GM19463 (cell line): Measurements from ENCODE around the gene RIPOR3.
"Not testable (repeated sequence)": the region's sequence is repeated elsewhere in the genome, so short reads cannot be mapped to it uniquely, and the experiment has no call there.

Experiments
- ATAC-seq: cut with Tn5 transposase; IDR thresholded peaks from one replicate; pipeline ENCODE4 v1.9.1; 2021; ENCODE audit warnings: mild to moderate bottlenecking, moderate library complexity; ENCODE audit not compliant: unreplicated experiment

Gene RIPOR3

DNA sequence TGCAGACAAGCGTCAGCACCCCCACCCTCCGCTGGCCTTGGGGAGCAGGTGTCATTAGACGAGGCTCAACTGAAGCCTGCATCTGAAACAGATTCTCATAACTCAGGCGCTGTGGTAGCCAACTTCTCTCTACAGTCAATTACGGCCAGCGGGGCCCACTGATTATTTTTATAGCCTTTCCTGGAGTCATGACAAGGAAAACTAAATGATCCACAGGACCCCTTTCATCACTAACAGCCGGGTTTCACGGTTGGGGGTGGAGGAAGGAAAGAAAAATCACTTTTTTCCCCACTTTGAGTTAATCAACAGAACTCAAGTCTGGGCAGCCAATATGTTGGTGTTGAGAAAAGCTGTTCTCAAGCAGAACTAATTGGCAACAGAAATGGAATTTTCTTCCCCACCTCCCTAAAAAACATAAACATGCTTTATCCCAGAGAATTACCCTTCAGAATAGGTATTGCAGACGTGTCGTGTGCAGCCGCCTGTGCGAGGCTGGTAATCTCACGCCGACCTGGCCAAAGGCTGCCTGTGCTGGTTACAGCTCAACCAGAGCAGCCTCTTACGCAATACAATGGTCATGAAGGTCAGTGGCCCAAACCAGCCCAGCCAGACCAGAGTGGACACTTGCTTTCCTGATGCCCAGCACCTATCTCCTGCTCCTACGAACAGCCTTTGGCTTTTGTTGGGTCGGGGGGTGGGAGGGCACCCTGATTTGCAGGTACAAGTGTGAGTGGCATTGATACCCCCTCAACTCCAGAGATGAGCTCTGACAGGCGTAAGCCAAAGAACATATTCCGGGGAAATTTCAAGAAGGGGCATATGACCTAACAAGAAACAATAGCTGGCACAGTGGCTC is 11.0 kb downstream of the RIPOR3 start:
- no peak for ATAC-seq

DNA sequence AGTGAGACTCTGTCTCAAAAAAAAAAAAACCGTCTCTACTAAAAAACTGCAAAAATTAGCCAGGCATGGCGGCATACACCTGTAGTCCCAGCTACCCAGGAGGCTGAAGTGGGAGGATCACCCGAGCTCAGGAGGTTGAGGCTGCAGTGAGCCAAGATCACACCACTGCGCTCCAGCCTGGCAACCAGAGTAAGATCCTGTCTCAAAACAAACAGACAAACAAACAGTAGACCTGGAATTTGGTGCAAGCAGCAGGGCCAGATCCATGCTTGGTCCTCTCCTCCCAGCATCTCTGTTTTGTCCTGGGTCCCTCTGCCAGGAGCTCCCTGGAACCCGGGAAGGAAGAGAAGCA is 11.6 kb downstream of the RIPOR3 start:
- no peak for ATAC-seq

DNA sequence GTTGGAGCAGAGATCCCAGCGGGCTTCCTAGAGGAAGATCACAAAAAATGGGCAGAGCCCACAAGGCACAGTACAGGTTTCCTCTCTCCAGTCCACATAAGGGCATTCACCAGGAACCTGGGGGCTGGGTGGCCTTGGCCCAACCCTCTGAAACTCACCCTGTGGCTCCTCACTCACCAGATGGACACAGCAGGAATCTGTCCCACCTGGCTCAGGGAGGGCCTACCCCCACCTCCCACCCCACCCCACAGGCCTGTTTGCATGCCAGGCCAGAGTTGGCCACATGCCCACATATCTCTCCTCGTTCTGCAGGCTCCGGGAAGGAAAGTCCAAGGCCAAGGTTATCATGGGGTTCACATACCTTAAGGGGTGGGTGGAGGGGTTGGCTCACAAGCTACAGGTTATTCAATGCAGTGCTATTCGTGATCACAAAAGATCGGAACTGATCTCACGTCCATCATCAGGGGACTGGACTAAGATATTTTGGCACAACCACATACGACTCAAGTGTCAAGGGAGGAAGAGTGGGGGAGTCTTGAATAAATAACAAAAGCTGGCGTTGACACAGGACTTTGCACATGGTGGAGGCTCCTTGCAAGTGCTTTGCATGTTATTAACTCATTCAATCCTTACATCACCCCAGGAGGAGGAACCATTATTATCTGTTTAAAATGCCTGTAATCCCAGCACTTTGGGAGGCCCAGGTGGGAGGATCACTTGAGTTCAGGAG is 13.0 kb downstream of the RIPOR3 start:
- ATAC-seq: no peak

DNA sequence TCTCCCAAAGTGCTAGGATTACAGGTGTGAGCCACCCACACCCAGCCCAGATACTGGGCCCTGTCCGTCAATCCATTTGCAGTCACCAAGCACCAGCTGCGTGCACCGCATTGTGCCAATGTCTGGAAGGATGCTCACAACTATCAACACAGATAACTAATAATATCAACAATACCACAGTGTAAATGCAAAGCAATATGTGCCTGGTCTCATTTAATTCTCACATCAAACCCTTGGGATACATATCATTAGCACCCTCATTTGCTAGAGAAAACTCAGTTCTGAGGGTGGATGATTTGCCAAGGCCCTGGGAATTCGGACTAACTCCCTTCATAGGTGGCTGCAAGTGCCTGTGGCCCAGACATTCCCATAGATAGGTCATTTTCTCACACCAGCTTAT is 14.5 kb downstream of the RIPOR3 start:
- ATAC-seq: no peak

DNA sequence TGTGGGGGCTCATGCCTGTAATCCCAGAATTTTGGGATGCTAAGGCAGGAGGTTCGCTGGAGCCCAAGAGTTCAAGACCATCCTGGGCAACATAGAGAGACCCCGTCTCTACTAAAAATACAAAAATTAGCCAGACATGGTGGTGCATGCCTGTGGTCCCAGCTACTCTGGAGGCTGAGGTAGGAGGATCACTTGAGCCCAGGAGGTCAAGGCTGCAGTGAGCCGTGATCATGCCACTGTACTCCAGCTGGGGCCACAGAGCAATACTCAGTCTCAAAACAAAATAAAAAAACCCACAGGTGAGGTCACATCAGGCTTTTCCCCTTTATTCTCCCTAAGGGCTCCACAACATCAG is 15.0 kb downstream of the RIPOR3 start:
- not testable (repeated sequence) for ATAC-seq

DNA sequence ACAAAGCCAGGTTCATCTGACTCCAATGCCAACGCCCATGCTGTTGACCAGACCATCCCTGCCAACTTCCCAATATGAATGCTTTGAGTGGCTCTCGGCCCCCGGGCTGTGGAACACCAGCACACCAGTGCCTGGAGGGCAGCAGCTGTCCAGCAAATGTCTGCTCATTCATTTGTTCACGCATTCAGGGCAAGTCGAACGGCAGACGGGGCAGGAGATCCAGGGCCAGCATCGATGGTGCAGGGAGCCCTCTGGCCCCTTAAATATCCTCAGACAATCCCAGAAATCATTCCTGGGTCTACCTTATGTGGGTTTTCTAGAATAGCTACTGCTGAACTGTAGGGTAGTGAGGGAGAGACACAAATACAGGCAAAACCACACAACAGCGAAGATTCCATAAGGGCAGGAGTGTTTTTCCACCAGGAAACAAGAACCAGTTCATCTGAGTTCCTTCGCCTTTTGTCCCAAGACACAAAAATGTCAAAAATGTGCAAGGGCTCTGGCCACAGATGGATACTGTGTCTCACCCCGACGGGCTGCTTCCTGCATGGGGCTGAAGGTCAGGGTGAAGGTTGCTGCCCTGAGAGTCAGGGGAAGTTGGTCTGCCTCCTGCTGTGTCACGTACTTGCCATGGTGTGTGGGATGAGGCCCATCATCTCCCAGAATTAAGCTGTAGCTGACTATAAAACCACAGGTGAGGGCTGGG is 15.5 kb downstream of the RIPOR3 start:
- ATAC-seq: no peak

DNA sequence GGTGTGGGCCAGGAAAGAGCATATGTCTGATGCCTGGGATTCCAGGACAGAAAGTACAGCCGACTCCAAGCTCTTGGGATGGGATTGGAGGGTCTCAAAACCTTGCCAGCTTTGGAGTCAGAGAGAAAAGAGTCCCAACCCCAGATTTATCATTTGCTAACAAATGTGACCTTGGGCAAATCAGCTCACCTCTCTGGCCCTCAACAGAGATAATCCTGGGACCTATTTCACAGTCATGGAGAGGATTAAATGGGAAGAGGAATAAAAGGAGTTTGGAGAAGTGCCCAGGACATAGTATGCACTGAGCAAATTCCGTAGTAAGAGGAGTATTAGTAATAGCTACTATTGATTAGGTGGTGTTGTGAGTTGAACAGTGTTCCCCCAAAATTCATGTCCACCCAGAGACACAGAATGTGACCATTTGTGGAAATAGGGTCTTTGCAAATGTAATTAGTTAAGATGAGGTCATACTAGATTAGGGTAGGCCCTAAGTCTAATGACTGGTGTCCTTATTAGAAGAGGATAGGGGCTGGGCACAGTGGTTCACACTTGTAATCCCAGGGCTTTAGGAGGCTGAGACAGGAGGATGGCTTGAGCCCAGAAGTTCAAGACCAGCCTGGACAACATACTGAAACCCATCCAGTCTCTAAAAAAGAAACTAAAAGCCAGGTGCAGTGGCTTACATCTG is 17.1 kb downstream of the RIPOR3 start:
- ATAC-seq: no peak

DNA sequence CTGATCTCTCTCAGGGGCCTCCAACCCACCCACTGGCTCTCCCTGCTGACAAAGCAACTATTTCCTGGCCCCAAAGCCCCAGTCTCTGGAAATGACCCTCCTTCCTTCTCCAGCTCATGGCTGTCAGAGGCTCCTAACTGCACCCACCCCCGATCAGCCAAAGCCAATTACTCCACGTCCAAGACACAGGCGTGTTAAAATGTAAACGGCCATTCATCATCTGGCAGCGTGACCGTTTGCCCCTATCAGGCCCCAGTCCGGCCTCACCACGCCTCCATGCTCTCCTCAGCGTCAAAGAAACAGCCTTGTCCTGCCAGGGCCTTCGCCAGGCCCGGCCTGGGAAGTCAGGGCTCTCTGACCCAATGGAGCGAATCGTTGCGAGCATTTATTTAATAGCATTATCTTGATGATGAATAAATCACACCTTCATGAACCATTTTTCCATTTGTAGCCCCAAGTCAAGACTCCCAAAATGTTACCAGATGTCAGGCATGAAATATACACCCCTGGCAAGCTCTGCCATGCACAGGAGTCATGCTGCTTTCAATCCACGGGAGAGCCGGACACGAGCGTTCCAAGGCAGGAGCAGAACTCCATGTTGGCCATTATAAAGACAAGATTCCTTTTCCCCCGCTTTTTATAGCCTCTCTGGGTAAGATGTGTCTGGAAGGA is 17.7 kb downstream of the RIPOR3 start:
- no peak for ATAC-seq

DNA sequence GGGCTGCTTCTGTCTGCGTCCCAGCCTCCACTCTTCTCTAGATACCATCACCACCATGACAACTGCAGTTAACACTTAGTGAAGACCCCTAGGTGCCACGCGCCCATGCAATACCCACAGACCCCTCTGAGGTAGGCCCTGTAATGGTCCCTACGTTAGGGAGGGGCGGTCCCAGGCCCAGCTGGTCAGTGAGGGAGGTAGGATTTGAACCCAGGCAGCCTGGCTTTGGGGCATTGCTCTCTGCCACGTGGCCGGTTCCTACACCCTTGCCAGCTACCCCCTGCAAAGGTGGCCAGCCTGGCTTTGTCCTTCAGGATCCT is 18.2 kb downstream of the RIPOR3 start:
- no peak for ATAC-seq

DNA sequence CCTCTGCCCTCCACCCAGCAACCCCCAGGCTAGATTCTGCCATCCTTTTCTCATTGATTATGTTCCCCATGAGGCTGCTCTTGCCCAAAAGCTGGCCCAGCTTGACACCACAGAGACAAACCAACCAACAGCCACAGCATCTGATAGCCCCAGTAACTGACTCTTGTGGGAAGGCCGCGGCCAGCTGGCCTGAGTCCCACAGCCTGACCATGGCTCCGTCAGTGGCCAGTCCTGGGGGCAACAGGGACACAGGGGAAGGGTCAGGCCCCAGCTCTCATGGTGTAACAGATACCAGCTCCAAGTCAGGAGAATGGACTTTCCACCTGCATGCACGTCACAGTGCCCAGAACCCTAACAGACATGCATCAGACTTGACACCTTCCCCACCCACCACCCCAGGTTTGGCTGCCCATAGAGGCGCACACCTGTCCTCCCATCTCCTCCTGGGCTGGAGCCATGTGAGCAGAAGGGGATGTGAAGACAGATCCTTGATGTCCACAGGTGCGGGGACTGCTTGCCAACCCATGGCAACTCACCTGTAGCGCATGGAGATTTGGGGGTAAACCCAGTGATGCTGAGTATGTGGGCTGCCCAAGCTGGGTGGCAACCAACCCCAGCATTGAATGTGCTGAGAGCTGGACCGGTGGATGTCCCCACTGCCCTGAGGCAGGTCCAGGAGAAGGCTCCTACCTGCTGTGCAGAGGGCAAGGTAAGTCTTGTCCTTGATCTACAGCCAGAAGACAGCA is 18.8 kb downstream of the RIPOR3 start:
- ATAC-seq: no peak

DNA sequence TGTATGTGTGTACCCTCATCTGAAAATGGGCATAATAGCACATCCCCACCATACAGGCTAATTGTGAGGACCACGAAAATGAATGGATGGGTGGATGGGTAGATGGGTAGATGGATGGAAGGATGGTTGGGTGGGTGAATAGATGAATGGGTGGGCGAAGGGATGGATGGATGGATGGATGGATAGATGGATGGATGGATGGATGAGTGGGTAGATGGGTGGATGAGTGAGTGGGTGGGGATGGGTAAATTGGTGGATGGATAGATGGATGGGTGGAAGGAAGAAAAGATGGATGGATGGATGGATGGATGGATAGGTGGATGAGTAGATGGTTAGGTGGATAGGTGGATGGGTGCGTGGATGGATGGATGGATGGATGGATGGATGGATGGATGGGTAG is 19.7 kb downstream of the RIPOR3 start:
- no peak for ATAC-seq

DNA sequence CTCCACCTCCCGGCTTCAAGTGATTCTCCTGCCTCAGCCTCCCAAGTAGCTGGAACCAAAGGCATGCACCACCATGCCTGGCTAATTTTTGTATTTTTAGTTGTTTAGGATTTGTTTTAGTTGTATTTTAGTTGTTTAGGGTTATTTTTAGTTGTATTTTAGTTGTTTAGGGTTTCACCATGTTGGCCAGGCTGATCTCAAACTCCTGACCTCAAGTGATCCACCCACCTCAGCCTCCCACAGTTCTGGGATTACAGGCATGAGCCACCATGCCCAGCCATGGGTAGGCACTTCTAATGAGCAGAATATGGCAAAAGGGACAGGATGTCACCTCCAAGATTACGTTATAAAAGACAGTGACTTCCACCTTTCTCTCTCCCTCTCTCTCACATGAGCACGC is 20.3 kb downstream of the RIPOR3 start:
- ATAC-seq: not testable (repeated sequence)

DNA sequence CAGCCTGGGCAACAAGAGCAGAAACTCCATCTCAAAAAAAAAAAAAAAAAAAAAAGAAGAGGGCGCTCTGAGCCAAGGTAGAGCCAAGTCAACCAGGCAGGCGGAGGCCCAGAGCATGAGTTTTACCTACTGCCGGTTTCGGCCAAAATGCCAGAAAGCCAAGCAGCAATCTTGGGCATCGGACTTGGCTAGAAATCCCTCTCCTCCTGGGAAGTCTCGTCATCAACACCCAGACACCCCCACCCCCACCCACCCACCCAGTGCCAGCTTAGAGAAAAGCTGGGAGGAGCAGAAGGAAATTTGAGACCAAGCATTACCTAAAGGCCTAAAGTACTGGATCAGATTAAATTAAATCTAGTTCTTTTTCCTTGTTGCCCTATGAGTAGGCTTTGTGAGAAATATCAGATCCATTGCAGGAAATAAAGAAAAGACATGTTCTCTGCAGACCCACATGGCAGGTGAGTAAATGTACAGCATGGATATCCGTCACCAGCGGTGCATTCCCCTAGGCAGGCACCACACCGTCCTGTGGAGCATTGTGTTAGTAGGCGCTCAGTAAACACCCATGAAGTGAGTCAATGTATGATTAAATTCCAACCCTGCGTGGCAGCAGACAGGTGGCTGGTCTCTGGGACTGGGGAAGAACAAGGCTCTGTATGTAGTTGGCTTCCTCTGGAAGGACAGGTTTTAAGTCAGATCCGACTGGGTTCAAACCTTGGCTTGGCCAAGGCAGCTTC is 21.0 kb downstream of the RIPOR3 start:
- ATAC-seq: no peak

DNA sequence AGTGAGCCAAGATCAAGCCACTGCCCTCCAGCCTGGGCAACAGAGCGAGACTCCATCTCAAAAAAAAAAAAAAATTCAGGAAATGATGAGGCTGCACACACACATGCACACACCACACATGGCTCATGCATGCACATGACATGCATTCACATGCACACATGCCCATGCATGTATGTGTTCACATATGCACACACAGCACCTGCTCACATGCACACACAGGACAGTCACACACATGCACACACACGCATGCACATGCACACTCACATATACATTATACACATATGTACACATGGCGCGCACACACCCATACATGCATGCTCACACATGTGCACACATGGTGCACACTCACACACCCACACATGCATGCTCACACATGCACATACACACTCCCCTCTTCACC is 22.5 kb downstream of the RIPOR3 start:
- ATAC-seq: no peak

DNA sequence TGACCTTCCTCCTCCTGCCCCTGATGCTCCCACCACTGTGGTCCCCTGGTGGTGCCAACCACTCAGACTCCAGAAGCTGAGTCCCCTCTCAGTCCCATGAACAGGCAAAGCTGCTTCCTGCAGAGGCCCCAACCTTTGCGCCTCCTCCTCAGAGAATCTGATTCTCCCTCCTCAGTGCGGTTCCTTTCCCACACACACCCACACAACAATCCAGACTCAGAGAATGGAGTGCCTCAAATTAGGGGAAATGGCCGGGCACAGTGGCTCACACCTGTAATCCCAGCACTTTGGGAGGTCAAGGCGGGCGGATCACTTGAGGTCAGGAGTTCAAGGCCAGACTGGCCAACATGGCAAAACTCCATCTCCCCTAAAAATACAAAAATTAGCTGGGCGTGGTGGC is 23.0 kb downstream of the RIPOR3 start:
- ATAC-seq: no peak

DNA sequence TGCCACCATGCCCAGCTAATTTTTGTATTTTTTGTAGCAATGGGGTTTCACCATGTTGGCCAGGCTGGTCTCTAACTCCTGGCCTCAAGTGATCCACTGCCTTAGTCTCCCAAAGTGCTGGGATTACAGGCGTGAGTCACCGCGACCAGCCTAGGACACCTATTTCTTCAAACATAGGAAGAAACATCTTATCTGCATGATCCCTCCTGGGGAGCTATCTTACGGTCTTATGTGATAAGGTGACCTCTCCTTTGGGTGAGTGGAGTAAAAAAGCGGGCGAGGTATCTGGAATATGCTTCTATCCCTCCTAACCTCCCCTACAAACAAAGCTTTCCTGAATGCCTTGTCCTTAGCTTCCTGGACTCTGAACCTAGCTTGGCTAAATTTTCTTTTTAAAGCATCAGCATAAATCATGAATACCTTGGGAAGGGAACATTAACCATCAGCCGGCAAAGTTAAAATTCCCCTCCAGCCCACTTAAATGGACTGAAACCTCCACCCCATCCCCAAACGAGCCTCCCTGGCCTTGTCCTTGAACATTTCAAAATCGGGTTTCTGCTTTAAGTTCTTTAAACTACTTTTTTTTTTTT is 24.5 kb downstream of the RIPOR3 start:
- ATAC-seq: no peak

DNA sequence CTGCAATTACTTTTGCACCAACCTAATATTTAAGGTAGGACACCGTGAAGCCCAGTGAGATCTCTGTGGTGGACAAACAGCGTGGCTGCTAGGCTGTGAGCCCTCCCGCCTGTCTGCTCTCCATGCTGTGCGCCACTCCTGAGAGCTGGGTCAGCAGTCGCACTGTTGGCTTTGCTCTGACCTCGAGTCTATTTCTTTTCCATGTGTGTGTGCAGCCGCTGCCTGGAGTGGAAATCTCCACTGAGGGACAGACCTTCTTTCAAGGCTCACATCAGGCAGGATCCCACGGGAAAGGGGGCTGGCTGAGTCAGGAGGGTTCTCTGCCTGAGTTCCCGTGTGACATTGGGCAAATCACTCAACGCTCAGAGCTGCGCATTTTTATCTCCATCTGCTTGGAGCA is 27.1 kb downstream of the RIPOR3 start:
- ATAC-seq: no peak

DNA sequence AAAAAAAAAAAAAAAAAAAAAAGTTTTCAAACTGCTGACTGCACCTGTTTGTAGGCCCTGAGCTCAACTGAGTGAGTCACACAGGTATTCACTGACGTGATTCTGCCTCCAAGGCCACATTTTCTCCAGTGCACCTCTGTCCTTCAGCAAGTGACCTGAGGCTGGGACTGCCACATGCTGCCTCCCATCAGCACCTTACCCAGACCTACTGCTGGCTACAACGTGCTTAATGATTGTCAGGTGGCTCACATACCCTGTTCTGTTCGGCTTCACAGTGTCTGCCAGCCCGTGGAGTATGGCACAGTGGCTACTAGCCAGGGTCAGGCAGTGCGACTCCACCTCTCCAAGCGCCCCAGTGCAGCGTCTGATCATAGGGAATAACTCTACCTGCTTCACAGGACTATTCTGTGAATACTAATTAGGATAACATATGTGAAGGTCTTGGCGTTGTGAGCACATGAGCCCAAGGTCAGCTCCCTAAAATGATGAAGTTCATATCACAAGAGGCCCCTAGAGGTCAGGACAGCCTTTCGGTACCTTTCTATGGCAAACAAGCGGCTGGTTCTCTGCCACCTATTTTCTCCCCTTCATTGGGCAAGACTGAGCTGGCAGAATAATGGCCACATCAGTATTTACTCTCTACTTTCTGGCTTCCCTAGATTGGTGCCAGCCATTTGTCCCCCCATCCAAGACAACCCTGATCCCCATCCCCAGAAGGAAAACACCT is 28.1 kb downstream of the RIPOR3 start:
- ATAC-seq: no peak
